Esophagus squamous epithelium (tissue), 5 donors: ENCODE data around the gene FILIP1. TPM values are rescaled to one million over a fixed set of nuclear protein-coding genes. Genes with fewer than 3 reads are reported as not detected.

Experiments used
- DNase-seq: peaks from one replicate; lab custom pipeline; 2025; lab: John Stamatoyannopoulos, UW
- H3K27ac ChIP-seq, 4 donors: fragments of 200-600 bp; sonication (generic); one replicate each; pipeline ENCODE4 v1.5.1; 2016 to 2019; ENCODE audit warnings: mild to moderate bottlenecking in 1 of 4
- H3K27me3 ChIP-seq, 4 donors: fragments of 200-600 bp; sonication (generic); 1 replicate in 3 of 4; 2 replicates in 1 of 4; pipeline versions ENCODE4 v1.5.1 to v1.6.0; 2017 to 2021; ENCODE audit warnings: antibody characterized with exemption in 1 of 4
- H3K36me3 ChIP-seq, 3 donors: fragments of 200-600 bp; sonication (generic); one replicate each; pipeline ENCODE4 v1.5.1; 2016 to 2019
- H3K4me1 ChIP-seq, 3 donors: fragments of 200-600 bp; sonication (generic); one replicate each; pipeline ENCODE4 v1.5.1; 2017 to 2019
- H3K4me3 ChIP-seq, 4 donors: fragments of 200-600 bp; sonication (generic); 1 replicate in 3 of 4; 2 replicates in 1 of 4; pipeline ENCODE4 v1.5.1; 2016 to 2019; ENCODE audit warnings: mild to moderate bottlenecking in 2 of 4, moderate library complexity in 1 of 4
- H3K9me3 ChIP-seq, 3 donors: fragments of 200-600 bp; sonication (generic); one replicate each; pipeline ENCODE4 v1.5.1; 2016 to 2019
- CTCF ChIP-seq, 6 experiments: fragments of 450-650 bp in 4 of 6; fragments of 200-600 bp in 2 of 6; sonication (generic) in 2 of 6; IDR thresholded peaks; one replicate each; pipeline ENCODE4 v1.5.1; 2016 to 2019; ENCODE audit warnings: antibody characterized with exemption in 6 of 6, mild to moderate bottlenecking in 4 of 6, moderate library complexity in 4 of 6
- POLR2A ChIP-seq, 4 donors: fragments of 450-650 bp; IDR thresholded peaks; one replicate each; pipeline ENCODE4 v1.6.1; 2017; ENCODE audit warnings: antibody characterized with exemption in 4 of 4, mild to moderate bottlenecking in 4 of 4, moderate library complexity in 3 of 4
- WGBS, 2 donors: methylation state at CpG; one replicate each; pipeline ENCODE4 v1.1.5; 2018; 5-methylcytosine and 5-hydroxymethylcytosine counted together
- intact Hi-C: fragments of 100-400 bp; cut with DNase I; formaldehyde crosslinking; loops from one replicate; pipeline ENCODE4 v1.15.0; 2022
- total RNA-seq, 4 donors: library from RNA; depleted of rRNA; stranded (reverse); fragments of >200 nt; gene quantifications; one replicate each; pipeline ENCODE4 v1.1.0, GENCODE V29; 2016
- donor health status: DM: yes; HTN: yes; CAD: no.

FILIP1 gene
- total RNA-seq, 4 donors from 2014 or later = 0.49 to 13.4 (median 2.3) TPM

- Histone ChIP-seq H3K9me3 (no peaks in the 10 kb centered on the region), H3K36me3 (no peaks in the 10 kb centered on the region), H3K27me3 (no peaks in the 10 kb centered on the region), H3K4me3 (no peak overlapping the region), H3K4me1 (peaks cover 0 to 9% (median 0%) of the 10 kb centered on the region in 3 donors), H3K27ac (no peak overlapping the region)
- TF ChIP-seq CTCF (IDR thresholded peaks at IDR 0.05) (no peak), POLR2A (IDR thresholded peaks at IDR 0.05) (no peak)
- 48 to 55% methylated on average over 4 of the region's 4 CpGs for WGBS, 2 donors
- DNase-seq = no peak
- intact Hi-C loops = no loop called here
Observed at GRCh38 chr6:75424618-75425548, 68.7 kb downstream of the FILIP1 start.

- 88 to 91% methylated on average over 8 of the region's 8 CpGs for WGBS, 2 donors
- TF ChIP-seq CTCF (IDR thresholded peaks at IDR 0.05) = no peak
- no peak for TF ChIP-seq POLR2A (IDR thresholded peaks at IDR 0.05)
- Histone ChIP-seq H3K4me3 (no peak overlapping the region), H3K9me3 (no peaks in the 10 kb centered on the region), H3K4me1 (peaks cover 0 to 9% (median 0%) of the 10 kb centered on the region in 3 donors), H3K27ac (no peak overlapping the region), H3K27me3 (no peaks in the 10 kb centered on the region), H3K36me3 (no peaks in the 10 kb centered on the region)
- DNase-seq = no peak
- intact Hi-C loops = no loop called here
Observed at GRCh38 chr6:75423386-75423785, 70.2 kb downstream of the FILIP1 start.

- Histone ChIP-seq H3K4me3 (no peak overlapping the region), H3K4me1 (peaks cover 0 to 18% (median 0%) of the 10 kb centered on the region in 3 donors), H3K27ac (no peak overlapping the region), H3K9me3 (no peaks in the 10 kb centered on the region), H3K27me3 (no peaks in the 10 kb centered on the region), H3K36me3 (no peaks in the 10 kb centered on the region)
- intact Hi-C loops = no loop called here
- WGBS, 2 donors = 19 to 39% methylated on average over 1 of the region's 1 CpG
- DNase-seq = no peak
- TF ChIP-seq POLR2A (IDR thresholded peaks at IDR 0.05) (no peak), CTCF (IDR thresholded peaks at IDR 0.05) (no peak)
Observed at GRCh38 chr6:75422024-75422639, 71.5 kb downstream of the FILIP1 start.

GRCh38 chr6:75421316-75422023, 72.1 kb downstream of the FILIP1 start:
- H3K36me3 ChIP-seq = no peaks in the 10 kb centered on the region
- H3K4me3 ChIP-seq = no peak overlapping the region
- no peak for DNase-seq
- no peak overlapping the region for H3K27ac ChIP-seq
- H3K9me3 ChIP-seq = no peaks in the 10 kb centered on the region
- intact Hi-C loops = no loop called here
- H3K4me1 ChIP-seq = peaks cover 0 to 18% (median 0%) of the 10 kb centered on the region in 3 donors
- TF ChIP-seq CTCF (IDR thresholded peaks at IDR 0.05) = no peak
- no peaks in the 10 kb centered on the region for H3K27me3 ChIP-seq
- WGBS, 2 donors = 71 to 75% methylated on average over 11 of the region's 11 CpGs
